Activated CD4-positive, alpha-beta T cell treated with anti-CD3 and anti-CD28 coated beads for 24 hours (primary cell): ENCODE data around the gene CCDC60.

Source experiments
- DNase-seq, 2 donors: peaks; one replicate each; pipeline ENCODE4 v3.0.0-alpha.2; 2020; ENCODE audit warnings: low read depth in 2 of 2

The CCDC60 gene, protein sequence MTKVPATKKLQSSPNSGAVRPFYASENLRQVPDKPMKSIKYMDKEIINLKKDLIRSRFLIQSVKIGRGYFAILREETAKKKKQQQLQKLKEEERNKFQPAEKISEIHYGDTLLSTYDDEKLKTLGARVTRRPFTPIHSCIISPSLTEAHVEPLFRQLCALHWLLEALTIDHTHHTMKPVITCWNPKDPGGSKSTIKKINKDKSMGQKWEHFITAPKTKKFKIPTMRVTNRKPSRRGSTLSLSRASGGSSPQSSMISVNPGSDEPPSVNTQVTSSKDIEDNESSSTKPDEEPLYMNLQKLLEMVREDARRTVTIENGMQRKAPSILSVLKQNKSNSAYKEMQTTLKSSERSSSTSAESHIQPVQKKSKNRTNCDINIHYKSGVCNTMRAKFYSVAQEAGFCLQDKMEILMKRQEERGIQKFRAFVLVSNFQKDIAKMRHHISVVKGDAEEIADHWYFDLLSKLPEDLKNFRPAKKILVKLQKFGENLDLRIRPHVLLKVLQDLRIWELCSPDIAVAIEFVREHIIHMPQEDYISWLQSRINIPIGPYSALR

GRCh38 chr12:119334430-119335170 is at the start of gene CCDC60:
Gene CCDC60, plus strand, starts transcription at chr12:119334729. Its CDS starts 448 bp downstream, at chr12:119335177.
- DNase-seq: no peak

DNA sequence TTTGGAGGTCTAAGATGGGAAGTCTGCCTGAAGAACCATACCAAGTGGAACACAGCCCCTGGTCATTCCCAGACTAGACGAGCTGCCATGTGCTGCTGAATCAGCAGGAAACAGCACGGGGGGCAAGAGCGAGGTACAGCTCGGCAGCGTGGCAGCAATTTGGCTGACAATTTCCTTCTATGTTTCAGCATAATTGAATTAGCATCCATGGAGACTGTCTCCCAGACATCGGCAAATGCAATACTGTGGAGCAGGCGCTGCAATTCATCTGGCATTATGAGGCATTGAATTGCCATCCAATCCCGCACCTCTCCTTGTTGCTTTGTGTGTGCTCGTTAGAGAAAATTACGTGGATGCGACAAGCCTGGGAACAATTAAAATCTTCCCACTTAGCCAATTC is 46.0 kb upstream of the CCDC60 start:
- DNase-seq: no peak

- DNase-seq: no peak
Measured at GRCh38 chr12:119292893-119293630, 41.5 kb upstream of the CCDC60 start.

GRCh38 chr12:119294211-119294610 is 40.3 kb upstream of the CCDC60 start:
- DNase-seq: no peak

GRCh38 chr12:119296535-119296934 is 38.0 kb upstream of the CCDC60 start:
- DNase-seq: no peak

DNA sequence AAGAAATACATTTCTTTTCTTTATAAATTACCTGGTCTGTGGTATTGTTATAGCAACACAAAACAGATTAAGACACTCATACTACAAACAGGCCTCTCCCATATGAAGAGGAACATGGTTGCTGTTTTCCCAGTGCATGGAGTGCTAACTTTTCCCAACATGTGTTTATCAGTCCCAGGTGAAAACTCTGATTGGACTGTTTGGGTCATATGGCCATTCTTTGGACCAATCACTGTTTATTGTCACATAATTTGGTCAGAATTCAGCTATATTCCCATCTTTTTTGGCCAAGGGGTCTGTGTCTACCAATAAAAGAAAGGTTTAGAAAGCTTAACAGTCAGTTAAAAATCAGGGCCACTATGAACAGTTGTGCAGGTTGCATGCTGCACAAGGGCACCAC is 35.4 kb upstream of the CCDC60 start:
- no peak for DNase-seq

DNA sequence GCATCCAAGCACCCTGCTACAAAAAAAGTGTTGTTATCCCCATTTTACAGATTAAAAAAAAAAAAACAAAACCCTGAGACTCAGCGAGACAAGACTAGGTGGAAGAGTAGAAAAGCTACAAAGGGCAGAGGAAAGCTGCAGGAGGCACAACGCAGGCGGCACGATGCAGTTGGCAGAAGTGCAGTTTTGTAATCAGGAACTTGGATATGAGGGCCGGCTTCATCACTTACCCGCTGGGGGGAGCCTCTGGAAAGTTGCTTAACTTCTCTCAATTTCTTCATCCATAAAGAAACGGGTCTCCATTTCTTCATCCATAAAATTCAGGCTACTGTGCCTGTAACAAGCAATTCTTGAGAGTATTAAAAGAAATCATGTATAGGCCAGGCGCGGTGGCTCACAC is 33.1 kb upstream of the CCDC60 start:
- no peak for DNase-seq

DNA sequence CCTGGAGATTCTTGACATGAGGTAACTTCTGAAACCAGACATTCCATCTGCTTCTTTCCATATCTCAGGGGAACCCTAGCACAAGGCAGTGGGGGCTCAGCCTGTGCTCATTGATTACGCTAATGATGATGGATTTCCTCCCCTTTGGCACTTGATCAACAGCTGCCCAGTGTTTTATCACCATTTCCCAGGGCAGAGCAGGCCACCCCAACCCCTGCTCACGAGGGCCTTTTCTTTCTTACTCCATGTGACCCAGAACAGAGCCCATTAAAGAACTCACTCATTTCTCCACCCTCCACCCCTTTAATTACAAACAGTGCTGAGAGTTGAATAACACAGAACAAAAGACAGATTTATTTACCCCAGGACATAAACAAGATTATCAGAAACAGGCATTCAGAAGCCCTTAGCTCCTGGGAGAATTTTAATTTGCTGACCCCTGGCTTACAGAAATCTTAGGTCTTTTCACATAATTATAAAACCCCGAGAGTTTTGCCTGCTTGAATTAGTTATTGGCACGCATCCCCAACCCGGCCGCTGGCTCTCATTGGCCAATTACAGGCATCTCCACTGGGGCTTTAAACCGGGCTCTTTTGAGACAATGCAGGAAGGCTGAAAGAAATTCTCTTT is 32.0 kb upstream of the CCDC60 start:
- DNase-seq: no peak

DNA sequence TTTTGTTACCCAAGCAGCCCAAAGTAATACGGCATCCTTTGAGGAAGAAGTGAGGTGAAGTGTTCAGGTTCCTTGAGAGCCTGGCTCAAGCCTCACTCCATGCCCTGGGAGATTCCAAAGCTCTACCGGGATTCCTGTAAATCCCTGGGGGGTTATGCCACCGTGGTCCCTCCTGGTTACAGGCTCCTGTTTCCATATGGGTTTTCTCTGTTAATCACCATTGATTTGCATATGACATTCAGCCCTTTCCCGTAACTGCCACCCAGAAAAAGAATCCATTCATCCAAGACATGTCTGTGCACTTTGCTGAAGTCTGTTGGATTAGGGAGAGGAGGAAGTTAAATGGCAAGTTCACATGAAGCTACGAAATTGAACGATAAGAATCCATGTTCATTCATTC is 27.9 kb upstream of the CCDC60 start:
- DNase-seq: no peak

- no peak for DNase-seq
Measured at GRCh38 chr12:119307747-119308146, 26.8 kb upstream of the CCDC60 start.

DNA sequence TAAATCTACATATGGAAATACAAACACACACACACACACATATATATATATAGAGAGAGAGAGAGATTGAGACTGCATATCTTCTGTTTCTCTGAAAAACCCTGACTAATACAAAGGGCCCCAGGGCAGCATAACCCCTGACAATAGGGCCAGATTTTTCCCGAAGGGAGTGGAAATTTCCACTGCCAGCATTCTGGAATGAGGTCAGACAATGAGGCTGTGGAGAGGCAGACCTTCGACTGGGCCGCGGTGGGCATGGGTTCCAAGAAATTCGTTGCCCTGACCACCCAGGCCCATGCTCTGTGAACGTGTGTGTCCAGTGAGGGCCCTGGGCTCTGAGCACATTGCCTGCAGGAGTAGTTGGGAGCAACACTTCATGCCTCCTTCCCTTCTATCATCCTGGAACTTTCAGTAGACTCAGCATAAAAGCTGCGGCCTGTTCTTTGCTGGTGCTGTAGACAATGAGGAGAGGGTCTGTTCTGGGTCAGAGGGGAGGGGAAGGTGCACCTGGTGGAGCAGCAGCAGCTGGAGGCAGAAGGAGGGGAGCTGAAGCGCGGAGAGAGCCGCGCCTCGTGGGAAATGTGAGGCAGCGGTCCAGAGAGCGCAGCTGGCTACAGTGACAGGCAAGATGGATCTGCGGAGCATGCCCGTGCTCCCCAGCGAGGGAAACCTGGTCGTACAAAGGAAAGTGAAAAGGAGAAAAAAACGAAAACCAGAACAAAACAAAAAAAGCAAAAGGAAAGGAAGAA is 25.6 kb upstream of the CCDC60 start:
- no peak for DNase-seq

DNA sequence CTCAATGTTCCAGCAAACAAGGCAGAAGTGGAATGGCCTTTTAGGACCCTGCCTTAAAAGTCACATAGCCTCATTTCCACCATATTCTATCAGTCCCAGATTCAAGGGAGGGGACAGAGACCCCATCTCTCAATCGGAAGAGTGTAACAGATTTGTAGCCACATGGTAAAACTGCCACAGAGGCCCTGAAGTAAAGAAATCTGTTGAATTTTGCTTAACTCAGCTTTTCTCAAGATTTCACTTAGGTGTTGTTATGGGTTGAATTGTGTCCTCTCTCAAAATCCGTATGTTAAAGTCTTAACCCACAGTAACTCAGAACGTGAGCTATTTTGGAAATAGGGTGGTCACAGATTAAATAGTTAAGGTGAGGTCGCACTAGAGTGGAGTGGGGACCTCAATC is 22.7 kb upstream of the CCDC60 start:
- no peak for DNase-seq

- no peak for DNase-seq
Measured at GRCh38 chr12:119312904-119313303, 21.6 kb upstream of the CCDC60 start.

DNA sequence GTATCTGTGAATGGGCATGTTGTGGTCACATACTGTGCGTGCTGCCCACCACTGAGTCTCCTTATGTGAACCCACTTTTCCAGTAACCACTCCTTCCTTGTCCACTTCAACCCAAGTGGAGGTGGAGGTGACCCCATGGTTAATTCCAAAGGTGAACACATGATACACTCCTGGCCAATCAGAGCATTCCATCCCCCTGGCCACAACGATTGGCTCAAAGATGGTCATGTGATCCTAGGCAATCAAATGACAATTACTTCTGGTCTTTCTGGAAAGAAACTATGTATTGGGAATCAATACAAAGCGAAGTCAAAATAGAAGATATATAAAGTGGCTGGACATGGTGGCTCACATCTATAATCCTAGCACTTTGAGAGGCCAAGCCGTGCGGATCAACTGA is 20.2 kb upstream of the CCDC60 start:
- no peak for DNase-seq

DNA sequence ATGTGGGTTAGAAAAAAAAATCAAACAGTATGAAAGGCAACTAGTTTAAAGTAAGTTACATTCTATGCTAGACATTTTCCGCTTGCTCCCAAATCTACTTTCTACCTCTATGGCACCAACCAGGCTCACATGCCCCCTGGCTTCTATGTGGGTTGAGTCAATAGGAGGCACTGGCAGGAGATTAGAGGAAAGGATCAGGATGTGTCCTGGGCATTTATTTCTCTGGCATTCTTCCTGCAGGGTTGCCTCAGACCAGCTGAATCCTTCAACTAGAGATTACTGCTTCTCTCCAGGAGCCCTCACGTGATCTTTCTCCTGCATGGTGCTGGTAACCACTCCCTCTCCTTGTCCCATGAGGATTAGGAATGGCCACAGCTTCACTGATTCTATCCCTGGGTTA is 14.9 kb upstream of the CCDC60 start:
- DNase-seq: no peak

- DNase-seq: no peak
Measured at GRCh38 chr12:119320678-119321077, 13.9 kb upstream of the CCDC60 start.

DNA sequence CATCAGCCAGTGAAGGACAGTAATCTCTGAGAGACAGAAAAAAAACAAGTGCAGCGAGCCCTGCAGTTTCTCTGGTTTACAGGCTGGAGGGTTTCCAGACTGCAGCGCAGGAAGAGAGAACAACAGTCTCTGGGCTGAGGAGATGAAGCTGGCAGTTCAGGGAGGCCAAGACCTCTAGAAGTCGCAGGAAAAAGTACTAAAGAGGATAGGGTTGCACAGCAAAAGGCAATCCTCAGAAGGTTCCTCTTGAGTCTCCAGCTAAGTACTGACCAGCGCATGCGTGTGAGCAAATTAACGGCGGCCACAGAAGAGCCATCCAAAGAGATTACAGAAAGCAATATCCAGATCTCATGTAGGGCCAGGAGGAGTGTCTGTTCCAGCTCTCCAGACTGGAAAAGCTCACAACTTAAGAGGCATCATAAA is 12.2 kb upstream of the CCDC60 start:
- DNase-seq: no peak

GRCh38 chr12:119325813-119326212 is 8.7 kb upstream of the CCDC60 start:
- no peak for DNase-seq

DNA sequence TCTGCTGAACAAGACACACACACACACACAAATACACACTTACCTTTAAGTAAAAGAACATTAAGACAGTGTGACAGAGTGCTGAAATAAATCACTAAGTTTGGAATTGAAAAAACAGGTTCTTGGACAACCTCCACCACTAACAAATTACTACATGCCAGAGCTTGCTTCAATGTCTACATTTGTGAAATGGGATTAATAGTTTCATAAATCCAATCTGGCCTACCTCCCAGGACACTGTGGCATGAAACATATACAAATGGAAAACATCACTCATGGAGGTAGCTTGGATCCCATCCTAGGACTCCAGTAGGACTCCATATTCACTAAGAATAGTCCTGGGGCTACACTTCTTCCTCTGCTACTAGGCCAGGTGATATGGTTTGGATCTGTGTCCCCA is 8.2 kb upstream of the CCDC60 start:
- no peak for DNase-seq

DNA sequence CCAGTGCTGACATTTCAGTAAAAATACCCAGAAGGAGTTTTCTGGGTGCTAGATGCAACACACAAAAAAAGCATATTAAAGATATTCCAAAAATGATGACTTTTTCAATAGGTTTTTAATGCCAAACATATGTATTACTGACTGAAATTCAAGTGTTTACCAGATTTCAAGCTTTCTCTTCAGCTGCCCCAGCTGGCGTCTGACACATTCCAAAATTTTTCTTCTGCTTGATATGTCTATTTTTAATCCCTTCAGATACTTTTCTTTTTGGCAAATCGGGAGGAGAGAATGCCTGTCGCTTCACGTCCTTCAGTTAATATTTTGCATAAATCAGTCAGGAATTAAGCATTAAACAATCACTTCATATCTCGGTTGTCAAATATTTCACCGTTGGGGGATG is 7.1 kb upstream of the CCDC60 start:
- DNase-seq: no peak

- DNase-seq: no peak
Measured at GRCh38 chr12:119328111-119328510, 6.4 kb upstream of the CCDC60 start.
